ENCODE data around the gene ACOT13.
"Not testable (repeated sequence)": the region's sequence is repeated elsewhere in the genome, so short reads cannot be mapped to it uniquely, and the experiment has no call there.

ACOT13 gene

DNA sequence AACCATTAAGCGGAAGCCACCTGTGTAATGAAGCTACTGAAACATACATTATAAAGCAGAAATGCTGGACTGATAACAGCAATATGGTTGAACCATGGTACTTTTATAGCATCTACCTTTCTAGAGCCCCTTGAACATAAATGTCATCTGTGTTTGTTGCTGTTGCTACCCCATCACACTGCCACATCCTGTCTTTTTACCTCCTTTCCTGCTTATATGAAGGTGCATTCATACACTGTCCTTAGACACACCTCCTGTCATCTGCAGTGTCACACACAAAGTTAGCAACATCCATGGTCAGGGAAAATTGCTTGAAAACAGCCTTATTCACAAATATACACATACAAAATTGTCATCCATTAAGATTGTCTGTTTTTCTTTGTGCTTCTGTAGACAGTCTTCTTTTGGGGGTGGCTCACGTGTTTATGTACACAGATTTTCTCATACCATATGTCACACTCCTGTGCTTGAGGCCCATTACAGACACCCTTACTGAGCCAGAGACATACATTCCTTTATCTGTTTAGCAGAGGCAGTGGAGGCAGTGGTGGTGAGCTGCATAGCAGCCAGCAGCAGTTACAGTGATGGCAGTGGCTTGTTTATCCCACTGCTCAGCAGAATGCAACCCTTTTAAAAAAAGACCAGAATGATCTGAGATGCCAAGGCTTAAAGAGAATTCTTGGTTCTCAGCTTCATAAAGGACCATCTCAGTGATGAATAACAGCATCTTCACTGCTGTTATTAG is 26.1 kb downstream of the ACOT13 start:
- Histone ChIP-seq H2AFZ (ENCODE audit: low read depth, low read length) (no peak overlapping the region), H3K9ac (ENCODE audit: low read length) (no peak overlapping the region), H3K4me3 (ENCODE audit: low read length) (no peak overlapping the region), H3K36me3 (replicated peaks; ENCODE audit: low read depth, low read length) (no peaks in the 10 kb centered on the region), H3K79me2 (ENCODE audit: low read length) (no peaks in the 10 kb centered on the region), H3K4me2 (ENCODE audit: low read length) (no peak overlapping the region), H3K4me1 (ENCODE audit: low read length) (peaks cover 5% of the 10 kb centered on the region; the same call in 1 of the 2 replicates), H3K9me3 (ENCODE audit: insufficient read depth, low read length) (no peaks in the 10 kb centered on the region), H3K27ac (ENCODE audit: low read length) (no peak overlapping the region), H3K27me3 (ENCODE audit: low read depth, low read length) (no peaks in the 10 kb centered on the region), H4K20me1 (ENCODE audit: insufficient read depth, low read length) (no peaks in the 10 kb centered on the region)
- TF ChIP-seq CTCF (IDR thresholded peaks at IDR 0.05; ENCODE audit: low read depth, low read length) (no peak), EZH2phosphoT487 (IDR thresholded peaks at IDR 0.05; ENCODE audit: low read depth) (no peak)

GRCh38 chr6:24694198-24694597 is 27.3 kb downstream of the ACOT13 start:
- no peaks in the 10 kb centered on the region for H4K20me1 ChIP-seq (ENCODE audit: insufficient read depth, low read length)
- H3K79me2 ChIP-seq (ENCODE audit: low read length), result no peaks in the 10 kb centered on the region
- no peak overlapping the region for H3K27ac ChIP-seq (ENCODE audit: low read length)
- H3K36me3 ChIP-seq (replicated peaks; ENCODE audit: low read depth, low read length), result peaks cover 3% of the 10 kb centered on the region
- no peaks in the 10 kb centered on the region for H3K9me3 ChIP-seq (ENCODE audit: insufficient read depth, low read length)
- H2AFZ ChIP-seq (ENCODE audit: low read depth, low read length), result no peak overlapping the region
- no peak overlapping the region for H3K4me2 ChIP-seq (ENCODE audit: low read length)
- no peak overlapping the region for H3K9ac ChIP-seq (ENCODE audit: low read length)
- H3K4me1 ChIP-seq (ENCODE audit: low read length), result peaks cover 5% of the 10 kb centered on the region; the same call in 1 of the 2 replicates
- no peak overlapping the region for H3K4me3 ChIP-seq (ENCODE audit: low read length)
- TF ChIP-seq CTCF (IDR thresholded peaks at IDR 0.05; ENCODE audit: low read depth, low read length) (no peak), EZH2phosphoT487 (IDR thresholded peaks at IDR 0.05; ENCODE audit: low read depth) (no peak)
- no peaks in the 10 kb centered on the region for H3K27me3 ChIP-seq (ENCODE audit: low read depth, low read length)

- H2AFZ ChIP-seq (ENCODE audit: low read depth, low read length); H4K20me1 ChIP-seq (ENCODE audit: insufficient read depth, low read length); H3K4me2 ChIP-seq (ENCODE audit: low read length); H3K4me1 ChIP-seq (ENCODE audit: low read length); H3K9me3 ChIP-seq (ENCODE audit: insufficient read depth, low read length); H3K27ac ChIP-seq (ENCODE audit: low read length); H3K27me3 ChIP-seq (ENCODE audit: low read depth, low read length); H3K79me2 ChIP-seq (ENCODE audit: low read length); H3K4me3 ChIP-seq (ENCODE audit: low read length); H3K36me3 ChIP-seq (replicated peaks; ENCODE audit: low read depth, low read length); H3K9ac ChIP-seq (ENCODE audit: low read length): not testable (repeated sequence)
- peak; percentile 48 for TF ChIP-seq CTCF (IDR thresholded peaks at IDR 0.05; ENCODE audit: low read depth, low read length)
Measured at GRCh38 chr6:24695635-24696034, 28.8 kb downstream of the ACOT13 start.

DNA sequence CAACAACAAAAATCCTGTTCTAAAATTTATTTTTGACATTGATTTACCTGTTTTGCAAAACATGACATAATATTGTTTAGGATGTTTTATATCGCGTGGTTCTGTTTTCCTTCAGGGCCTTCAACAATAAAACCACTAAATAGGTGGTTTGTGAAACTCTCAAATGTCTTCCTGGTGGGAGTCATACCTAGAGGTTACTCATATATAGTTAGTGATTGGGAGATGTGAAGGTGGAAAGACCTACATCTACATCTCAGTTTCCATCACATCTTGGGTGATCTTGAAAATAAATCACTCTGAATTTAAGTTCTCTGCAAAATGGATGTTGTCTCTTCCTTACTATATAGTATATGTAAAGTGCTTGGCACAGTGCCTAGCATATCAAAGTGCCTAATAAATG is 29.2 kb downstream of the ACOT13 start:
- H3K36me3 ChIP-seq (replicated peaks; ENCODE audit: low read depth, low read length), result peaks cover 6% of the 10 kb centered on the region
- H4K20me1 ChIP-seq (ENCODE audit: insufficient read depth, low read length), result no peaks in the 10 kb centered on the region
- no peaks in the 10 kb centered on the region for H3K9me3 ChIP-seq (ENCODE audit: insufficient read depth, low read length)
- H3K4me3 ChIP-seq (ENCODE audit: low read length), result no peak overlapping the region
- H3K4me1 ChIP-seq (ENCODE audit: low read length), result peaks cover 5% of the 10 kb centered on the region; the same call in 1 of the 2 replicates
- H3K79me2 ChIP-seq (ENCODE audit: low read length), result no peaks in the 10 kb centered on the region
- TF ChIP-seq CTCF (IDR thresholded peaks at IDR 0.05; ENCODE audit: low read depth, low read length), result no peak
- TF ChIP-seq EZH2phosphoT487 (IDR thresholded peaks at IDR 0.05; ENCODE audit: low read depth), result no peak
- no peak overlapping the region for H3K27ac ChIP-seq (ENCODE audit: low read length)
- H3K27me3 ChIP-seq (ENCODE audit: low read depth, low read length), result no peaks in the 10 kb centered on the region
- no peak overlapping the region for H3K9ac ChIP-seq (ENCODE audit: low read length)
- no peak overlapping the region for H3K4me2 ChIP-seq (ENCODE audit: low read length)
- no peak overlapping the region for H2AFZ ChIP-seq (ENCODE audit: low read depth, low read length)
